A549 treated with AZD9567 at 1 μM for 4 hours (cell line): Measurements from ENCODE around the gene NUDT22. TPM values are rescaled to one million over a fixed set of nuclear protein-coding genes. Genes with fewer than 3 reads are reported as not detected.

ENCODE experiments used
- total RNA-seq: library from RNA; stranded (reverse); fragments of 200-300 nt; extraction: Qiagen RNA extraction; gene quantifications from 5 replicates; pipeline ENCODE4 v1.2.3, GENCODE V29; 2022; ENCODE audit not compliant: insufficient read depth

NUDT22 gene, protein sequence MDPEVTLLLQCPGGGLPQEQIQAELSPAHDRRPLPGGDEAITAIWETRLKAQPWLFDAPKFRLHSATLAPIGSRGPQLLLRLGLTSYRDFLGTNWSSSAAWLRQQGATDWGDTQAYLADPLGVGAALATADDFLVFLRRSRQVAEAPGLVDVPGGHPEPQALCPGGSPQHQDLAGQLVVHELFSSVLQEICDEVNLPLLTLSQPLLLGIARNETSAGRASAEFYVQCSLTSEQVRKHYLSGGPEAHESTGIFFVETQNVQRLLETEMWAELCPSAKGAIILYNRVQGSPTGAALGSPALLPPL
- total RNA-seq: 29.9 to 44.8 TPM (median 41.7 TPM) in 5 replicates

GRCh38 chr11:64225608-64226506 is at the start of gene NUDT22, which contains the start of gene TRPT1:
NUDT22 (plus strand) TSS chr11:64226274; CDS start chr11:64226653, 379 bp downstream.
TRPT1 (minus strand) TSS chr11:64226186; CDS start chr11:64225860, 326 bp downstream.

GRCh38 chr11:64185693-64186491 is 40.2 kb upstream of the NUDT22 start, which contains the start of gene STIP1:
STIP1 (plus strand) TSS chr11:64186171; CDS start chr11:64186262, 91 bp downstream.

GRCh38 chr11:64206457-64207255 is 19.4 kb upstream of the NUDT22 start, which contains the start of gene FERMT3:
FERMT3 (plus strand) TSS chr11:64206721; CDS start chr11:64207365, 644 bp downstream.

DNA sequence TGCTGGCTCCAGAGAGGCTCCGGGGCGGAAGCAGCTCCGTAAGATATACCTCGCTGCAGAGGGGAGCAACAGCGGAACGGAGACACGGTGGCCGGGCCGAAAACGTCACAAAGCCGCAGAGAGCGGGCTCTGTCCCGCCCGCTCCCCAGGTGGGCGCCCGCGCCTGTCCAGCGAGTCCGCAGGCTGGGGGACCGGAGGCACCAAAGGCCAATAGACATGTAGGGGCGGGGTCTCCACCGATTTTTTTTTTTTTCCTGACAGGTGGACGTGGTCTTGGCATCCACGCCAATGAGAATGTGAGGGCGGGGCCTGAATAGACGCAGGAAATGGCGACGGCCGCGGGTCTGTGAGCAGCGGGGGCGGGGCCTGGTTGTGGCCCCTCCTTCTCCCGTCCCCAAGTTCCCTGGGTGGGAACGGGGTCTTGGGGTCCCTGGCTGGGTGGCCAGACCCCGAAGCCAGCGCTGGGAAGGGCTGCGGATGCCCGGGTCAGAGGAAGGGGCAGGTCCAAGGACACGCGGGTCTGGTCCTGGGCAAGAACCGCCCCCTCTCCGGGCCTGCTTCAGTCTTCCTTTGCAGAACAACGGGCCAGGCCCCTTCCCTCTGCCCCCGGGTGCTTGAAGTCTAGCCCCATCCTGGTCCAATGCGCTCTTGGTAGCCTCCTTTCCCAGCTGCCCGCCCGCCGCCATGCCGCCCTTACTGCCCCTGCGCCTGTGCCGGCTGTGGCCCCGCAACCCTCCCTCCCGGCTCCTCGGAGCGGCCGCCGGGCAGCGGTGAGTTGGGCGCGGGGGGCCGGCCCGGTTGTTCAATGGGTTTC is 4.3 kb downstream of the NUDT22 start, which contains the start of gene DNAJC4:
TSS of gene DNAJC4 (plus strand) at position 378 of the 814 bp plus-strand sequence. CDS start at position 685, 307 bp downstream.

GRCh38 chr11:64233913-64234586 is 8.0 kb downstream of the NUDT22 start, which contains the start of gene VEGFB:
VEGFB (plus strand) TSS chr11:64234584; CDS start chr11:64234834, 250 bp downstream.

GRCh38 chr11:64240435-64241240 is 14.6 kb downstream of the NUDT22 start, which contains the start of gene FKBP2:
FKBP2 (plus strand) TSS chr11:64241095; CDS start chr11:64242388, 1,293 bp downstream.

GRCh38 chr11:64246871-64247728 is 21.0 kb downstream of the NUDT22 start, which contains the start of gene PPP1R14B:
PPP1R14B (minus strand) TSS chr11:64246943; CDS start chr11:64246673, 270 bp downstream.

GRCh38 chr11:64251016-64251752 is 25.1 kb downstream of the NUDT22 start, which contains the start of gene PLCB3:
PLCB3 (plus strand) TSS chr11:64251530; CDS start chr11:64251650, 120 bp downstream.

Other genes starting within 250 kb of the NUDT22 start
- gene OTUB1, start 239.8 kb upstream of the NUDT22 start, total RNA-seq: 107 to 135 TPM (median 126 TPM) in 5 replicates
- gene FLRT1, start 190.3 kb upstream of the NUDT22 start, total RNA-seq: 0.03 to 0.07 TPM (median 0.04 TPM) in 4 of 5 replicates, not detected in the other
- 8.5 to 16.1 TPM (median 13.2 TPM) in 5 replicates for gene MACROD1, start 60.2 kb upstream of the NUDT22 start, total RNA-seq
- gene STIP1, start 40.1 kb upstream of the NUDT22 start, total RNA-seq: 229 to 287 TPM (median 245 TPM) in 5 replicates
- 1.4 to 2.9 TPM (median 2.0 TPM) in 5 replicates for gene FERMT3, start 19.6 kb upstream of the NUDT22 start, total RNA-seq
- 24.4 to 28.3 TPM (median 27.7 TPM) in 5 replicates for gene TRPT1, start 88 bp upstream of the NUDT22 start, total RNA-seq
- gene DNAJC4, start 4.3 kb downstream of the NUDT22 start, total RNA-seq: 12.2 to 24.2 TPM (median 21.8 TPM) in 5 replicates
- 30.4 to 51.7 TPM (median 47.5 TPM) in 5 replicates for gene VEGFB, start 8.3 kb downstream of the NUDT22 start, total RNA-seq
- gene FKBP2, start 14.8 kb downstream of the NUDT22 start, total RNA-seq: 107 to 137 TPM (median 134 TPM) in 5 replicates
- gene PPP1R14B, start 20.7 kb downstream of the NUDT22 start, total RNA-seq: 166 to 357 TPM (median 343 TPM) in 5 replicates
- gene PLCB3, start 25.3 kb downstream of the NUDT22 start, total RNA-seq: 17.3 to 27.6 TPM (median 22.8 TPM) in 5 replicates
- 70.3 to 90.3 TPM (median 89.3 TPM) in 5 replicates for gene BAD, start 58.4 kb downstream of the NUDT22 start, total RNA-seq
- gene GPR137, start 59.6 kb downstream of the NUDT22 start, total RNA-seq: 33.6 to 50.4 TPM (median 43.5 TPM) in 5 replicates
- 0.05 to 0.19 TPM in 2 of 5 replicates, not detected in the others for gene KCNK4, start 65.0 kb downstream of the NUDT22 start, total RNA-seq
- gene CATSPERZ, start 74.1 kb downstream of the NUDT22 start, total RNA-seq: 2.4 to 3.2 TPM (median 2.7 TPM) in 4 of 5 replicates, not detected in the other
- 38.4 to 59.5 TPM (median 56.3 TPM) in 5 replicates for gene ESRRA, start 79.2 kb downstream of the NUDT22 start, total RNA-seq
- 378 to 462 TPM (median 417 TPM) in 5 replicates for gene TRMT112, start 91.3 kb downstream of the NUDT22 start, total RNA-seq
- gene PRDX5, start 91.8 kb downstream of the NUDT22 start, total RNA-seq: 367 to 480 TPM (median 454 TPM) in 5 replicates
- gene CCDC88B, start 113.9 kb downstream of the NUDT22 start, total RNA-seq: 3.5 to 8.9 TPM (median 8.7 TPM) in 5 replicates
- 45.9 to 68.3 TPM (median 61.7 TPM) in 5 replicates for gene RPS6KA4, start 132.9 kb downstream of the NUDT22 start, total RNA-seq